Mesenchymal stem cell (in vitro differentiated cells and primary cell): ENCODE data around the gene ACKR2.
A peak's percentile ranks its signal among the peaks of the same experiment; 100 is the strongest.

ENCODE experiments used
- DNase-seq: peaks from one replicate; pipeline ENCODE4 v3.0.0-alpha.2; 2013
- H2AFZ ChIP-seq: one replicate; pipeline ENCODE4 v1.6.1; 2013; ENCODE audit warnings: low read depth, mild to moderate bottlenecking, control low read depth, inconsistent platforms, low read length, moderate library complexity
- H2AK5ac ChIP-seq: 2 replicates; pipeline ENCODE4 v1.6.1; 2013; ENCODE audit warnings: low read length, moderate library complexity, mild to moderate bottlenecking, inconsistent platforms; ENCODE audit not compliant: severe bottlenecking
- H2BK120ac ChIP-seq: one replicate; pipeline ENCODE4 v1.6.1; 2013; ENCODE audit warnings: low read depth, mild to moderate bottlenecking, inconsistent platforms, low read length, moderate library complexity
- H2BK12ac ChIP-seq, 2 experiments: one replicate each; pipeline ENCODE4 v1.6.1; 2013; ENCODE audit warnings: inconsistent platforms in 2 of 2, low read length in 2 of 2, mild to moderate bottlenecking in 2 of 2, moderate library complexity in 2 of 2, control low read depth in 1 of 2
- H2BK15ac ChIP-seq: one replicate; pipeline ENCODE4 v1.6.1; 2013; ENCODE audit warnings: mild to moderate bottlenecking, low read depth, inconsistent platforms; ENCODE audit not compliant: poor library complexity, severe bottlenecking
- H2BK5ac ChIP-seq: 2 replicates; pipeline ENCODE4 v1.6.1; 2013; ENCODE audit warnings: low read depth, mild to moderate bottlenecking, low read length, control low read depth, inconsistent platforms; ENCODE audit not compliant: poor library complexity, severe bottlenecking
- H3K14ac ChIP-seq, 2 experiments: one replicate each; pipeline ENCODE4 v1.6.1; 2013; ENCODE audit warnings: inconsistent platforms in 2 of 2, low read length in 2 of 2, control low read depth in 1 of 2, mild to moderate bottlenecking in 1 of 2, moderate library complexity in 1 of 2
- H3K18ac ChIP-seq, 2 experiments: one replicate each; pipeline ENCODE4 v1.6.1; 2013; ENCODE audit warnings: inconsistent platforms in 2 of 2, low read length in 2 of 2, control low read depth in 1 of 2, low read depth in 1 of 2, mild to moderate bottlenecking in 1 of 2
- H3K23ac ChIP-seq, 2 experiments: one replicate each; pipeline ENCODE4 v1.6.1; 2013; ENCODE audit warnings: inconsistent platforms in 2 of 2, low read length in 2 of 2, mild to moderate bottlenecking in 2 of 2, moderate library complexity in 2 of 2, control low read depth in 1 of 2
- H3K27ac ChIP-seq: 2 replicates; pipeline ENCODE4 v1.5.1; 2013; ENCODE audit warnings: mild to moderate bottlenecking, moderate library complexity, low read length, control low read depth, inconsistent platforms; ENCODE audit not compliant: poor library complexity, severe bottlenecking
- H3K27me3 ChIP-seq, 2 experiments: 2 replicates each; pipeline versions ENCODE4 v1.6.1 to v1.7.0; 2013; ENCODE audit warnings: low read length in 2 of 2, mild to moderate bottlenecking in 2 of 2, moderate library complexity in 2 of 2, control low read depth in 1 of 2, inconsistent platforms in 1 of 2; ENCODE audit not compliant: control insufficient read depth in 1 of 2, insufficient read depth in 1 of 2
- H3K36me3 ChIP-seq, 2 experiments: 2 replicates each; pipeline versions ENCODE4 v1.6.1 to v1.7.0; 2013; ENCODE audit warnings: low read length in 2 of 2, control low read depth in 1 of 2, inconsistent platforms in 1 of 2, low read depth in 1 of 2, mild to moderate bottlenecking in 1 of 2; ENCODE audit not compliant: insufficient read depth in 2 of 2, control insufficient read depth in 1 of 2
- H3K4ac ChIP-seq, 2 experiments: one replicate each; pipeline ENCODE4 v1.6.1; 2013; ENCODE audit warnings: inconsistent platforms in 2 of 2, low read length in 2 of 2, mild to moderate bottlenecking in 2 of 2, moderate library complexity in 2 of 2, control low read depth in 1 of 2, low read depth in 1 of 2
- H3K4me1 ChIP-seq: 2 replicates; pipeline ENCODE4 v1.6.1; 2013; ENCODE audit warnings: low read depth, low read length, control low read depth; ENCODE audit not compliant: control insufficient read depth, insufficient read depth
- H3K4me2 ChIP-seq: 2 replicates; pipeline ENCODE4 v1.6.1; 2013; ENCODE audit warnings: low read length, mild to moderate bottlenecking, inconsistent platforms; ENCODE audit not compliant: poor library complexity, severe bottlenecking
- H3K4me3 ChIP-seq, 2 experiments: 2 replicates each; pipeline versions ENCODE4 v1.5.1 to v1.7.0; 2013; ENCODE audit warnings: low read length in 2 of 2, mild to moderate bottlenecking in 2 of 2, control low read depth in 1 of 2, low read depth in 1 of 2; ENCODE audit not compliant: insufficient read depth in 1 of 2
- H3K79me1 ChIP-seq: replicated peaks from 2 replicates; pipeline ENCODE4 v1.6.1; 2013; ENCODE audit warnings: mild to moderate bottlenecking, control low read depth, low read length, inconsistent platforms; ENCODE audit not compliant: poor library complexity, severe bottlenecking
- H3K9ac ChIP-seq: 2 replicates; pipeline ENCODE4 v1.7.0; 2013; ENCODE audit warnings: mild to moderate bottlenecking, low read length, moderate library complexity
- H3K9me3 ChIP-seq: 2 replicates; pipeline ENCODE4 v1.7.0; 2013; ENCODE audit warnings: mild to moderate bottlenecking, low read length; ENCODE audit not compliant: control insufficient read depth
- H4K8ac ChIP-seq: one replicate; pipeline ENCODE4 v1.6.1; 2013; ENCODE audit warnings: inconsistent platforms, mild to moderate bottlenecking, low read length, moderate library complexity
- H4K91ac ChIP-seq: one replicate; pipeline ENCODE4 v1.6.1; 2013; ENCODE audit warnings: mild to moderate bottlenecking, low read length, inconsistent platforms
- WGBS: methylation state at CpG from one replicate; pipeline ENCODE4 v1.1.7; 2013; ENCODE audit warnings: mixed read lengths; 5-methylcytosine and 5-hydroxymethylcytosine counted together

The ACKR2 gene

GRCh38 chr3:42873221-42873982 lies 64.2 kb downstream of the ACKR2 start:
- Histone ChIP-seq H2AFZ (no peak overlapping the region), H3K4ac (no peak overlapping the region), H3K9me3 (no peaks in the 10 kb centered on the region), H3K9ac (no peak overlapping the region), H3K4me2 (no peak overlapping the region), H3K4me3 (no peak overlapping the region), H2AK5ac (no peak overlapping the region), H3K27me3 (peaks cover 25 to 32% of the 10 kb centered on the region in 2 experiments), H3K36me3 (no peaks in the 10 kb centered on the region), H4K91ac (no peak overlapping the region), H2BK15ac (no peak overlapping the region), H3K4me1 (no peaks in the 10 kb centered on the region), H3K14ac (no peak overlapping the region), H2BK12ac (no peak overlapping the region), H2BK5ac (no peak overlapping the region), H3K18ac (no peak overlapping the region), H4K8ac (no peak overlapping the region), H3K79me1 (no peaks in the 10 kb centered on the region), H2BK120ac (no peak overlapping the region), H3K23ac (no peak overlapping the region), H3K27ac (no peak overlapping the region)
- 79% methylated on average over 3 of the region's 9 CpGs for WGBS
- DNase-seq: no peak

- peaks cover 20 to 22% of the 10 kb centered on the region in 2 experiments for H3K27me3 ChIP-seq
- no peak overlapping the region for H3K4me3 ChIP-seq
- no peak overlapping the region for H3K23ac ChIP-seq
- no peak for DNase-seq
- no peak overlapping the region for H2AFZ ChIP-seq
- H3K18ac ChIP-seq: no peak overlapping the region
- H3K27ac ChIP-seq: no peak overlapping the region
- no peak overlapping the region for H3K14ac ChIP-seq
- no peaks in the 10 kb centered on the region for H3K79me1 ChIP-seq
- no peak overlapping the region for H2AK5ac ChIP-seq
- peak overlapping the region; percentile 16 for H4K91ac ChIP-seq
- H3K4ac ChIP-seq: no peak overlapping the region
- no peaks in the 10 kb centered on the region for H3K4me1 ChIP-seq
- no peak overlapping the region for H3K9ac ChIP-seq
- no peak overlapping the region for H2BK12ac ChIP-seq
- H3K9me3 ChIP-seq: no peaks in the 10 kb centered on the region
- no peak overlapping the region for H3K4me2 ChIP-seq
- H2BK5ac ChIP-seq: no peak overlapping the region
- no peaks in the 10 kb centered on the region for H3K36me3 ChIP-seq
- H4K8ac ChIP-seq: no peak overlapping the region
- 78% methylated on average over 10 of the region's 10 CpGs for WGBS
- H2BK15ac ChIP-seq: no peak overlapping the region
- no peak overlapping the region for H2BK120ac ChIP-seq
Observed at GRCh38 chr3:42874749-42875148, 65.5 kb downstream of the ACKR2 start.

GRCh38 chr3:42875325-42876151 lies 66.3 kb downstream of the ACKR2 start, which contains the start of gene CYP8B1:
Gene CYP8B1, minus strand, starts transcription at chr3:42875879. Its CDS starts 63 bp downstream, at chr3:42875816.
- Histone ChIP-seq H3K27ac (no peak within 1 kb of the TSS), H2BK12ac (no peak within 1 kb of the TSS)
- 83% methylated on average over 13 of the region's 13 CpGs for WGBS

GRCh38 chr3:42876401-42876800 lies 67.2 kb downstream of the ACKR2 start:
- H2BK12ac ChIP-seq: no peak overlapping the region
- H2AK5ac ChIP-seq: no peak overlapping the region
- H3K4me2 ChIP-seq: no peak overlapping the region
- no peak overlapping the region for H3K23ac ChIP-seq
- no peak overlapping the region for H4K8ac ChIP-seq
- peaks cover 7% of the 10 kb centered on the region for H3K4me1 ChIP-seq
- H2BK15ac ChIP-seq: no peak overlapping the region
- no peak overlapping the region for H4K91ac ChIP-seq
- no peak overlapping the region for H2BK120ac ChIP-seq
- no peak overlapping the region for H2BK5ac ChIP-seq
- H2AFZ ChIP-seq: no peak overlapping the region
- no peaks in the 10 kb centered on the region for H3K36me3 ChIP-seq
- peaks cover 16 to 20% of the 10 kb centered on the region in 2 experiments for H3K27me3 ChIP-seq
- no peak overlapping the region for H3K4me3 ChIP-seq
- H3K9me3 ChIP-seq: no peaks in the 10 kb centered on the region
- H3K9ac ChIP-seq: no peak overlapping the region
- H3K18ac ChIP-seq: no peak overlapping the region
- no peak overlapping the region for H3K4ac ChIP-seq
- H3K14ac ChIP-seq: no peak overlapping the region
- 58% methylated on average over 1 of the region's 1 CpG for WGBS
- no peak for DNase-seq
- no peaks in the 10 kb centered on the region for H3K79me1 ChIP-seq
- H3K27ac ChIP-seq: no peak overlapping the region

More at GRCh38 chr3:42875325-42876151, 66.3 kb downstream of the ACKR2 start, which contains the start of gene CYP8B1:
- H3K4me3 ChIP-seq: no peak within 1 kb of the TSS
- H3K27me3 ChIP-seq: peaks cover 20 to 22% of the 10 kb centered on the region in 2 experiments
- no peak within 1 kb of the TSS for H3K4ac ChIP-seq
- H4K91ac ChIP-seq: peak within 1 kb of the TSS; percentile 16
- no peaks in the 10 kb centered on the region for H3K36me3 ChIP-seq
- no peak within 1 kb of the TSS for H2BK120ac ChIP-seq
- no peak within 1 kb of the TSS for H3K23ac ChIP-seq
- H4K8ac ChIP-seq: no peak within 1 kb of the TSS
- H3K4me1 ChIP-seq: peaks cover 1% of the 10 kb centered on the region
- H2AFZ ChIP-seq: no peak within 1 kb of the TSS
- no peak within 1 kb of the TSS for H2BK15ac ChIP-seq
- no peak for DNase-seq
- H3K14ac ChIP-seq: no peak within 1 kb of the TSS
- no peak within 1 kb of the TSS for H2BK5ac ChIP-seq
- H3K9me3 ChIP-seq: no peaks in the 10 kb centered on the region
- no peak within 1 kb of the TSS for H3K9ac ChIP-seq
- no peak within 1 kb of the TSS for H3K4me2 ChIP-seq
- H3K79me1 ChIP-seq: no peaks in the 10 kb centered on the region
- H2AK5ac ChIP-seq: no peak within 1 kb of the TSS
- no peak within 1 kb of the TSS for H3K18ac ChIP-seq
